ENCODE results near the gene SRRM3.
A peak's percentile ranks its signal among the peaks of the same experiment; 100 is the strongest.
"Not testable (repeated sequence)": the region's sequence is repeated elsewhere in the genome, so short reads cannot be mapped to it uniquely, and the experiment has no call there.

SRRM3 gene

DNA sequence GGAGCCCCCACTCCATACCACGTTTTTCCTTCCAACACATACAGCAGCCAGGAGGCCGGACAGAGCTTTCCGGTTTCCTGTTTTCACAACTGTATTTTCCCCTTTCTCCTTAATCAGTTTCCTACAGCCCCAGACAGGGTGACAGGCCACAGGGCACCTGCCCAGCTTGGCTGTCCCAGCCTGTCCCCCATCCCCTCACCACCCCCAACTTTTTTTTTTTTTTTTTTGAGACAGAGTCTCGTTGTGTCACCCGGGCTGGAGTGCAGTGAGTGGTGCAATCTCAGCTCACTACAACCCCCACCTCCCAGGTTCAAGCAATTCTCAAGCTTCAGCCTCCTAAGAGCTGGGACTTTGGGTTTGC is 90.5 kb downstream of the SRRM3 start:
- peak in 1 of 14 donors; percentile 58 for DNase-seq

DNA sequence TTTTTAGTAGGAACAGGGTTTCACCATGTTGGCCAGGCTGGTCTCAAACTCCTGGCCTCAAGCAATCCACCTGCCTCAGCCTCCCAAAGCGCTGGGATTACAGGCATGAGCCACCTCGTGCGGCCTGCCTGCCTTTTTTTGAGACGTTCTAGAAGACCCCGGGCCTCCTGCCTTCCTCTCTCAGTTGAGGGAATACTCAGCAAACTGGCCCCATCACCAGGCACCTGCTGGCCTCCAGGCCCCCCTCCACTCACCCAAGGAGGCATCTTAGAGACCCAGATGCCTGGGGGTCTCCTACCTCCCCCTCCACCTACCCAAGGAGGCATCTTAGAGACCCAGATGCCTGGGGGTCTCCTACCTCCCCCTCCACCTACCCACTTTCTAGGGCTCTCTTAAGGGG is 91.2 kb downstream of the SRRM3 start:
- DNase-seq, result not testable (repeated sequence)

DNA sequence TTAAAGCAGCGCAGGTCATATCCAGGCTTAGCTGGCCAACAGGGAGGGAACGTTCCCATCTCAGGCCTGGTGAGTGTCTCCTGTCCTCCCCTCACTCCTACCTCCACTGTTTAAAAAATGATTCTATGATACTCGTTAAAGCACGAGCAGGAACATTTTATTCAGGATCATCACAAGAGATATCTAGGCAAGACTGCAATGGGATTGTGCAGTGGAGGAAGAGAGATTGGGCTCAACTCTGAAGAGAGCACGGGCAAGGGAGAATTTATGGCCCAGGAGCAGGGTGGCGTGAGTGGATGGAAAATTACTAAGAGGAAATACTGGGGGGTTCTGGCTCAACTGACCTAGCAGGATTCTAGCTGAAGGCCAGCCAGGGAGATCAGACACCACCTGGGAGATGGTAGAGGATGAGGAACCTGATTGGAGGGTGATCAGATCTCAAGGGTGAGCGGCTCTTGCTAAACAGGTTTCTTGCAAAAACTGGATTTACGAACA is 91.8 kb downstream of the SRRM3 start:
- DNase-seq, result no peak

GRCh38 chr7:76294344-76295024 is 92.8 kb downstream of the SRRM3 start:
- DNase-seq, result peak in 13 of 14 donors; percentile 59 to 98 (median 95)

GRCh38 chr7:76296743-76297740 is 95.3 kb downstream of the SRRM3 start:
- no peak for DNase-seq

DNA sequence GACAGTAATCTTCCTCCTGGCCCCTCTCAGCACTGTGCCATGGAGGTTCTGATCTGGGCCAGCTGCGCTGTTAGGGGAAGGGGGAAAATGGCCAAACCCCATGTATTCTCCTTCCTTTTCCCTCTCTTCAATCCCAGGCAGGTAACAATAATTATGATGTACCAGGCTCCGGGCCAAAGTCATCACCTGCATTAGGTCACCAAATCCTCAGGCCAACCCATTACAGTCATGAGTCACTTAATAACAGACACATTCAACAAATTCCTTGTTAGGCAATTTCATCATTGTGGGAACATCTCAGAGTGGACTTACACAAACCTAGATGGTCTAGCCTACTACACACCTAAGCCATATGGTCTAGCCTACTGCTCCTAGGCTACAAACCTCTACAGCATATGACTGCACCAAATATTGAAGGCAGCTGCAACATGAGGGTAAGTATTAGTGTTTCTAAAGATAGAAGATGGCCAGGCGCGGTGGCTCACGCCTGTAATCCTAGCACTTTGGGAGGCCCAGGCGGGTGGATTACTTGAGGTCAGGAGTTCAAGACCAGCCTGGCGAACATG is 98.6 kb downstream of the SRRM3 start:
- DNase-seq, result no peak

GRCh38 chr7:76301000-76301399 is 99.3 kb downstream of the SRRM3 start:
- no peak for DNase-seq

DNA sequence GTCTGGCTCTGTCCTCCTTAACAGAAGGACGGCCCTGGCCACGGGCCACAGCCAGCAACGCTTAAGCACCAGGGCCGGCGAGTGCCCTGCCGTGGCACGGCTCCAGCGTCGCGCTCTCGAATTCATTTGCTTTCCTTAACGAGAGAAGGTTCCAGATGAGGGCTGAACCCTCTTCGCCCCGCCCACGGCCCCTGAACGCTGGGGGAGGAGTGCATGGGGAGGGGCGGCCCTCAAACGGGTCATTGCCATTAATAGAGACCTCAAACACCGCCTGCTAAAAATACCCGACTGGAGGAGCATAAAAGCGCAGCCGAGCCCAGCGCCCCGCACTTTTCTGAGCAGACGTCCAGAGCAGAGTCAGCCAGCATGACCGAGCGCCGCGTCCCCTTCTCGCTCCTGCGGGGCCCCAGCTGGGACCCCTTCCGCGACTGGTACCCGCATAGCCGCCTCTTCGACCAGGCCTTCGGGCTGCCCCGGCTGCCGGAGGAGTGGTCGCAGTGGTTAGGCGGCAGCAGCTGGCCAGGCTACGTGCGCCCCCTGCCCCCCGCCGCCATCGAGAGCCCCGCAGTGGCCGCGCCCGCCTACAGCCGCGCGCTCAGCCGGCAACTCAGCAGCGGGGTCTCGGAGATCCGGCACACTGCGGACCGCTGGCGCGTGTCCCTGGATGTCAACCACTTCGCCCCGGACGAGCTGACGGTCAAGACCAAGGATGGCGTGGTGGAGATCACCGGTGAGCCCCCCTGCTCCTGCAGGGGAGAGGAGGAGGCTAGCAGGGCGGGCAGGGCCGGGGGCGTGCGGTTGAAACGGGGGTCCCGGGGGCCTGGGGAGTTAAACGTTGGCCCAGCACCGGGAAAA is 100.9 kb downstream of the SRRM3 start, which contains the start of gene HSPB1:
Gene HSPB1, plus strand, starts transcription at position 327 of the 855 bp plus-strand sequence. Its CDS starts 40 bp downstream, at position 367.
- DNase-seq, result peak in 13 of 14 donors; percentile 28 to 91 (median 81)

GRCh38 chr7:76303202-76304147 is 101.8 kb downstream of the SRRM3 start:
- peak in 12 of 14 donors; percentile 25 to 81 (median 66) for DNase-seq

GRCh38 chr7:76304888-76305375 is 103.2 kb downstream of the SRRM3 start:
- DNase-seq, result peak in 11 of 14 donors; percentile 34 to 89 (median 69)

DNA sequence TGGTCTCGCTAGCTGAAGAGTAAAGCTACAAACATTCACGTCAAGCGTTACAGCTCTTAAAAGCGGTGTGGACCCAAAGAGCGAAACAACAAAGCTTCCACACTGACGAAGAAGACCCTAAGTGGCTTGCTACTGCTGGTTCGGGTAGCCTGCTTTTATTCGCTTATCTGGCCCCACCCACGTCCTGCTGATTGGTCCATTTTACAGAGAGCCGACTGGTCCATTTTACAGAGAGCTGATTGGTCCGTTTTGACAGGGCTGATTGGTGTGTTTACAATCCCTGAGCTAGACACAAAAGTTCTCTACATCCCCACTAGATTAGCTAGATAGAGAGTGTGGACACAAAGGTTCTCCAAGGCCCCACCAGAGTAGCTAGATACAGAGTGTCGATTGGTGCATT is 107.2 kb downstream of the SRRM3 start:
- DNase-seq, result not testable (repeated sequence)

DNA sequence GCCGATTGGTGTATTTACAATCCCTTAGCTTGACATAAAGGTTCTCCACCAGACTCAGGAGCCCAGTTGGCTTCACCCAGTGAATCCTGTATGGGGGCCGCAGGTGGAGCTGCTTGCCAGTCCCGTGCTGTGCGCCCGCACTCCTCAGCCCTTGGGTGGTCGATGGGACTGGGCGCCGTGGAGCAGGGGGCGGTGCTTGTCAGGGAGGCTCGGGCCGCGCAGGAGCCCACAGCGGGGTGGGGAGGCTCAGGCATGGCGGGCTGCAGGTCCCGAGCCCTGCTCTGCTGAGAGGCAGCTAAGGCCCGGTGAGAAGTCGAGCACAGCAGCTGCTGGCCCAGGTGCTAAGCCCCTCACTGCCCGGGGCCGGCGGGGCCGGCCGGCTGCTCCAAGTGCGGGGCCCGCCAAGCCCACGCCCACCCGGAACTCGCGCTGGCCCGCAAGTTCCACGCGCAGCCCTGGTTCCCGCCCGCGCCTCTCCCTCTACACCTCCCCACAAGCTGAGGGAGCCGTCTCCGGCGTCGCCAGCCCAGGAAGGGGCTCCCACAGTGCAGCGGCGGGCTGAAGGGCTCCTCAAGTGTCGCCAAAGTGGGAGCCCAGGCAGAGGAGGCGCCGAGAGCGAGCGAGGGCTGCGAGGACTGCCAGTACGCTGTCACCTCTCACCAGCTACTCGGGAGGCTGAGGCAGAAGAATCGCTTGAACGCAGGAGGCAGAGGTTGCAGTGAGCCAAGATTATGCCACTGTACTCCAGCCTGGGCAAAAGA is 107.8 kb downstream of the SRRM3 start:
- not testable (repeated sequence) for DNase-seq

DNA sequence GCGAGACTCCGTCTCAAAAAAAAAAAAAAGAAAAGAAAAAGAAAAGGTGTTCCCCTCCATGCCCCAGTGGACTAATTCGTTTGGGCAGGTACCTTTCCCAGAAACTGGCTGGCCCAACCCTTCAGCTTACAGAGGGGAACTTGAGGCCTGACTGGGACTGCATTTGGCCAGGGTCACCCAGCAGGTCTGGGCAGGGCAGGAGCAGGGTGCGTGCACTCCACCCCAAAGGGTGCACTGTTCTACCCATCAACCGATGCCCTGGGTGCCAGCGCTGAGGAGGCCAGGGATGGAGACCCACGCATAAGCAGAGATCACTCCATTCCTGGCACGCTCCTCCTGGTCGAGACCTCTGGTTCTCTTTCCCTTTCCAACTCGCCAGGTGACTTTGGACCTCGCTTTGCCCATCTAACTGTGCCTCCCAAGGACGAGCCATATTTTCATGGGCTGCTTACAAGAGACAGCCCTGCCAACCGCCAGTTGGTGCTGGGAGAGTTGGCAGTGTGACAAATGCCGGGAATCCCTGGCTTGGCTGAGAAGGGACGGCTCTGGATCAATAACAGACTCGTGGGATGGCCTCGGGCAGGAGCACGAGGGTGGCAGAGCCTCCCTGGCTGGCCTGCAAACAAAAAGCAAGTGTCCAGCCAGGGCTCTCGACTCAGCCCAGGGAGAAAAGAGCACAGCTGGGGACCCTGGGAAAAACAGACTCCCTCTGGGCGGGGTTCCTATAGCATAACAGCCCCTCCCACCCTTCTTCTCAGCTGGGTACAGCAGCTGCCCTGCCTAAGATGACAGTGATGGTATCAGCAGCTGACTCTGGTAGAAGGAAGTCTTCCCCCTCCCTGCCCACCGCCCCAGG is 108.6 kb downstream of the SRRM3 start:
- peak in 12 of 14 donors; percentile 32 to 76 (median 66) for DNase-seq

- not testable (repeated sequence) for DNase-seq
Measured at GRCh38 chr7:76311838-76312237, 110.1 kb downstream of the SRRM3 start.

GRCh38 chr7:76314042-76314721 is 112.5 kb downstream of the SRRM3 start:
- peak in 13 of 14 donors; percentile 73 to 96 (median 91) for DNase-seq

DNA sequence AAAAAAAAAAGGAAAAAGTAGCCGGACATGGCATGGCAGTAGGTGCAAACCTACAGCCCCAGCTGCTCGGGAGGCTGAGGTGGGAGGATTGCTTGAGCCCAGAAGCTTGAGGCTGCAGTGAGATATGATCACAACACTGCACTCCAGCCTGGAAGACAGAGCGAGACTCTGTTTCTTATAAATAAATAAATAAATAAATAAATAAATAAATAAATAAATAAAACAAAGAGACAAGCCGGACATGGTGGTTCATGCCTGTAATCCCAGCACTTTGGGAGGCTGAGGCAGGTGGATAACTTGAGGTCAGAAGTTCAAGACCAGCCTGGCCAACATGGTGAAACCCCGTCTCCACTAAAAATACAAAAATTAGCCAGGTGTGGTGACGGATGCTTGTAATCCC is 113.0 kb downstream of the SRRM3 start:
- not testable (repeated sequence) for DNase-seq

- no peak for DNase-seq
Measured at GRCh38 chr7:76315364-76315763, 113.7 kb downstream of the SRRM3 start.

All from C1 segment of cervical spinal cord (tissue), 14 donors.